ENCODE measurements around the gene GLB1L3. TPM values are rescaled to one million over a fixed set of nuclear protein-coding genes. Genes with fewer than 3 reads are reported as not detected.
A peak's percentile ranks its signal among the peaks of the same experiment; 100 is the strongest.
"Not testable (repeated sequence)": the region's sequence is repeated elsewhere in the genome, so short reads cannot be mapped to it uniquely, and the experiment has no call there.

GLB1L3 gene
- polyA plus RNA-seq, 12 donors: 0.05 to 0.25 (median 0.07) TPM; not detected in 7

DNA sequence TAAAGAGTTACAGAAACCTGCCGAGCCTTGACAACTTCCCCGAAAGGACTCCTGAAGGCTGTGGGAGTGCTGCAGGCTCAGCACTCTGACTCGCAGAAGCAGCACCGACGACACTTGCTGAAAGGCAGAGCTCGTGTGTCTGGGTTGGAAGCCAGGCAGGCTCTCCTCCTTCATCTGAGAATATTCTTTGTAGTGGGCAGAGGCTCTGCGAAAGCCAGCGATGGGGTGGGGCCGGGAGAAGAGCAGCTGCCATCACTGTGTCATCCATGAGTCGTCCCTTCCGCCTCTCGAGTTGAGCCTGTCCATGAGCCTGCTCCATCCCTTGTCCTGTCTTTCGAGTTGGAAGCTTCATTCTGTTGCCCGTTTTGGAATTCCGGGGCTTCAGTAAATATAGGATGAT, 67.5 kb downstream of the GLB1L3 start:
- no peak for DNase-seq

GRCh38 chr11:134344497-134345236, 68.5 kb downstream of the GLB1L3 start:
- DNase-seq: not testable (repeated sequence)

- DNase-seq: no peak
Observed at GRCh38 chr11:134345237-134345550, 69.0 kb downstream of the GLB1L3 start.

- no peak for DNase-seq
Observed at GRCh38 chr11:134346101-134346975, 70.2 kb downstream of the GLB1L3 start.

GRCh38 chr11:134346976-134347350, 70.8 kb downstream of the GLB1L3 start:
- DNase-seq: no peak

- no peak for DNase-seq
Observed at GRCh38 chr11:134347441-134347840, 71.3 kb downstream of the GLB1L3 start.

DNA sequence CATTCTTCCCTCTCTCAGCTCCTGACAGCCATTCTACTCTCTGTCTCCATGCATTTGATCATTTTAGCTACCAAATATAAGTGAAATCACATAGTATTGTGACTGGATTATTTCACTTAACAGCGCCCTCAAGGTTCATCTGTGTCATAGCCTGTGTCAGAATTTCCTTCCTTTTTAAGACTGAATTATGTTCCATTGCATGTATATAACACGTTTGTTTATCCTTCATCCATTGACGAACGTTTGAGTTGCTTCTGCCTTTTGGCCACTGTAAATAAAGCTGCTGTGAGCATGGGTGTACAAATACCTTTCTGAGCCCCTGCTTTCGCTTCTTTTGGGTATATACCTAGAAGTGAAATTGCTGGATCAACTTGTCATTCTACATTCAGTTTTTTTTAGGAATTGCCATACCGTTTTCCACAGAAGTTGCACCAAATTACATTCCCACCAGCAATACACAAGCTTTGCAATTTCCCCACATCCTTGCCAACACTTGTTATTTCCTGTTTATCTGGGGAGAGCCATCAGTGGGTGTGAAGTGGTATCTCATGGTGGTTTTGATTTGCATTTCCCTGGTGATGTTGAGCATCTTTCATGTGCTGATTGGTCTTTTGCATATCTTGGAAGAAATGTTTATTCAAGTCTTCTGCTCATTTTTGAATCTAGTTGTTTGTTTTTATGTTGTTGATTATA, 73.1 kb downstream of the GLB1L3 start:
- DNase-seq: no peak

- DNase-seq: no peak
Observed at GRCh38 chr11:134349802-134350355, 73.7 kb downstream of the GLB1L3 start.

DNA sequence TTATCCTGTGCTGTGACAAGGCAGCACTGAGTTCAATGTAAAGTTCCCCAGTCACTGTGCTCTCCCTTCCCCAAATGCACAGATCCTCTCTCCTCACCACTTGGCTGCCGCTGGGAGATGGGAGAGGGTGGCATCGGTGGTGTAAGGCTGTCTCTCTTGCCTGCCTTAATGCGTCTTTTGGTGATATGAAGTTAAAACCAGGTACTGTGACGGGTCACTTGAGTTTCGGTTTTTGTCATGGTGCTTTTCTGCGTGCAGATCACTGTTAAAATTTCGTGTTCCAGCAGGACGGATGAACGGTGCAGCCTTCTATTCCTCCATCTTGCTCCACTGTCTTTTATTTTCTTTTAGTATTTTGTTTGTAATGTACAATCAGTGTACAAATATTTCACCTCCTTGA, 74.2 kb downstream of the GLB1L3 start:
- DNase-seq: no peak

- no peak for DNase-seq
Observed at GRCh38 chr11:134352111-134352510, 75.9 kb downstream of the GLB1L3 start.

DNA sequence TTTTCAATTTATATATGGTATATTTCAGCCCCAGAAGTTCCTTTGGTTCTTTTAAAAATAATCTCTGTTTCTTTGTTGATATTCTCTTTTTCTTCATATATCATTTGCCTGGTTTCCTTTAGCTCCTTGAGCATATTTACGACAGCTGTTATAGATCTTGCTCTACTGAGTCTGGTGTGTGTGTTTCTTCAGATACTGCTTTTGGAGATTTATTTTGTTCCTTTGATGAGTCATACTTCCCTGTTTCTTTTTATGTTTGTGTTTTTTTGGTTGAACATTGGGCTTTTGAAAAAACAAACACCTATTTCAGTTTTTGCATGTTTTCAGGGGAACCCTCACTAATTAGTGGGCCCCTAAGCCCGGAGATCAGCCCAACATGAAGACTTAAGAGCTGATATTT, 79.0 kb downstream of the GLB1L3 start:
- DNase-seq: no peak

GRCh38 chr11:134355656-134356055, 79.5 kb downstream of the GLB1L3 start:
- DNase-seq: no peak

DNA sequence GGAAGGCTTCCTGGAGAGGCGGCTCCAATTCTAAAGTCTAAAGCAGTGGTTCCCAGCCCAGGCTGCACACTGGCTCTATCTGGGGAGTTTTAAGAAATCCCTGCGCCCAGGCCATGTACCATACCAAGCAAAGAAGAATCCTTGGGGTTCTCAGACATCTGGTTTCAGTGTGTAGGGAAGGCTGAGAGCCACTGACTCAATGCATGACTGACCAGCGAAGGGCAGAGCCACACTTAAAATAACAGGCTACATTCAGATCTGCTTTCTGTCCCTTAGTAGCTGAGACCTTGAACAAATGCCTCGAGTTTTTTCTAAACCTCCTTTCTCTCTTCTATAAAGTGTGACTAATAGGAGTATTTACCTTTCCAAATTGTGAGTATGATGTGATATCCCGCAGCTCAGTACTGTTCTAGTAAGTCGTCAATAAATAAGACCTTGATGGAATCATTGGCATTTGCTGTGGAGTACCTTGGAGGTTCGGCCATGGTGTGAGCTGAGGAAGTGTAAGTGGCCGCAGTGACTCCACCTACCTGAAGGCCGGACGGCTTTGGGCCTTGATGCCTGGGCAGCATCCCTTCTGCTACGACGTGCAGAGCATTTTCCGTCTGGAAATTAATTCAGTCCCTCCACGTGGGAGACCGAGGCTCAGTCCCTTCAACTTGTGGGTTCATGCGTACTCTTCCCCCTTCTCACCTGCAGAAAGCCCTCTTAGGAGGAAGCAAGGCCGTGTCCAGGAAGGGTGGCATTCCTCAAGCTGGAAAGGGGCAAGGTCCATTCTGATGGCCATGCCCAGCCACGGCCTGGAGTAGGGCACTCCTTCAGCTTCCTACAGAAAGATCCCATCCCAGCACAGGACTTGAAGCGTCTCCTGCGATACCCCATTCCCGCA, 80.7 kb downstream of the GLB1L3 start:
- DNase-seq: no peak

- DNase-seq: no peak
Observed at GRCh38 chr11:134357545-134357839, 81.3 kb downstream of the GLB1L3 start.

DNA sequence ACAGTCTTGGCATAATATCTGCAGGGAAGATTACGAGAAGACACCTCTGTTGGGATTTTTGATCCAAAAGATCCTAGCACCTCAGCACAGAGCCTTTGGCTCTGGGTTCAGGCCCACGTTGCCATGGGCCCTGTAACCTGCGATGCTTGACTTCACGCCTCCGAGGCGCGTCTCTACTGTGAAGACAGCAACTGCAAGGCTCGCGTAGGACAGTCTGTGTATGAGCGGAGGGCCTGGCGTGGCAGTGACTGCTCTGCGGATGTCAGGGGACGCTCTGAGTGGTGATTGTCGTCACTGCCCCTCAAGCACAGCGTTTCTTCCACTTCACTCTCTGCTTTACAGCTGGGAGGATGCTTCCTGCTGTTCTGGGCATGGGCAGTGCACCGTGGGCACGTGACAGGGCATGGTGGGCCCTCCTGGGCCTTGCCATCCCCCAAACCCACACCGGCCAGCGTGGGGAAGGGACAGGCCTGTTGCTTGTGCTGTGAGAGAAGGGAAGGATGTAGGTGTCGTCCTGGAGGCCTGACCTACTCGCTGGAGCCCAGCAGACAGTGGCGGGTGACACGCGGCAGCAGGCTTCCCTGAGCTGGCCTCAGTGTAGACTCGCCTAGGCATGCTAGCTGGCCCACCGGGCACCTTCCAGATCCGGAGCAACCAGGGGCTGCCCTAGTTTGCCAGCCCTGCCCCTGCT, 82.1 kb downstream of the GLB1L3 start:
- DNase-seq: no peak

GRCh38 chr11:134358856-134359490, 82.8 kb downstream of the GLB1L3 start:
- DNase-seq: no peak

- no peak for DNase-seq
Observed at GRCh38 chr11:134359646-134360045, 83.5 kb downstream of the GLB1L3 start.

DNA sequence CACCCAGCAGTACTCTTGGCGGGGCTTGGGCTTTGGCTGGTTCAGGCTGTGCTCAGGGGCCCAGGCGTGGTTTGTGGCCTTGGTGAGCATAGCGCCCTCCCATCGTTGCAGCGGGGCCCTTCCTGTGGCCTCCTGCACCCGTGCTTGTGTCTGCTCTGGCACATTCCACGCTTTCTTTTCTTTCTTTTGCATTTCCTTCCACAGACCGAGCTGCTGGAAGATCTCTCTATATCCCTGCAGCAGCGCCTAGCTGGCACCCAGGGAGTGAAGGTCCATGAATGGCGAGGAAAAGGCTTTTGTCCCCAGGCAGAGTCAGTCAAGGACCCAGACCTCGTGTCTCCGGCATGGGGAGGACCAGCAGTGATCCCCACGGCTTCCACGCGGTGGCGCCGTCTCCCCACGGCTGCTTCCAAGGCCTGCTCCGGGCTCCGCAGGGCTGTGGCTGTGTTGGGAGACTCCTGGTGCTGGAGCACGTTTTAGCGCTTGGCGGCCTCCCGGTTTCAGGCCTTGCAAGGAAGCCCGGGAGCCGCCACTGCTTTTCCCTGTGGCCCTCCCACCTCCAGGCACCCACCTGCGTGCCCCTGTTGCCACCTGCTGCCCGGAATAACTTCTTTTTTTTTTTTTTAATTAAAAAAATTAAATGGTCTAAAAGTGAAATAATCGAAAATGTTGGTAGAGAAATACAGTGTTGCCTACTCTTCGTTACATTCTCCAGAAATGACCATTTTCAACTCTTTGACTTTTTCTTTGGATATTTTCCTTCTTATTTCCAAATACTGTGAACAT, 84.1 kb downstream of the GLB1L3 start:
- peak; percentile 82 for DNase-seq

DNA sequence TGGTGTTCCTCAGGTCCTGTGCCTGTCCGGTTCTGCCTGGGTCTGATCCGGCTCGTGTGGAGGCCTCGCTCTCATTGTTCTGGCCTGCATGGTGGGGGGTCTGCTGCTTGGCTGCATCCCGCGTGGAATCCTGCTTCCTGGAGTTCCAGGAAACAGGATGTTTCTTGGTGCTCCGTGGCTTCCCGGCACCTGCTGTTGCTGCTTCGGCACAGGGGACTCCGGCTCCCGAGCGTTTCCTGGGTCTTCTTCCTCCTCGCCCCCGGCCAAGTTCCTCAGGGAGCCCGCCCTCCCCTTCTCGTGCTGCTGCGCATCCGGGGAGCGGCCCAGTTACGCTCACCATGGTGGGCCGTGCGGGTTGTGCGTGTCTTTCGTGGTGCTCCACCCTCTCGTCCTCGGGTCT, 85.5 kb downstream of the GLB1L3 start:
- DNase-seq: no peak

Measured in muscle of arm (tissue), 12 donors.